K562 (cell line): ENCODE results near the gene THSD8. TPM values are rescaled to one million over a fixed set of nuclear protein-coding genes. Genes with fewer than 3 reads are reported as not detected.

ENCODE experiments used
- ATAC-seq: fragments of 200-7000 bp; cut with Tn5 transposase; 3 replicates; pipeline ENCODE4 v1.9.1; 2020; ENCODE audit warnings: moderate library complexity
- BruUV-seq: library from RNA; stranded (reverse); fragments of 400-500 nt; replicated peaks from 2 replicates; lab custom pipeline; 2021; lab: Mats Ljungman, UMichigan
- CTCF ChIA-PET: fragments of 300-600 bp; formaldehyde crosslinking; extraction: SDS; loops from one replicate; lab custom pipeline; 2021; ENCODE audit warnings: low intra/inter-chr PET ratio; lab: Yijun Ruan, JAX
- POLR2A ChIA-PET: fragments of 300-600, 350-650 bp; sonication (Branson Sonifier 250); formaldehyde crosslinking; extraction: SDS; loops from one replicate; lab custom pipeline; 2021; ENCODE audit warnings: antibody characterized with exemption, inconsistent platforms; lab: Yijun Ruan, JAX
- DNase-seq, 4 experiments: peaks; one replicate each; pipeline versions ENCODE4 v3.0.0 to v3.0.0-alpha.2; 2011 to 2018; ENCODE audit warnings: low spot score in 3 of 4, mixed read lengths in 3 of 4; ENCODE audit errors: extremely low read depth in 1 of 4
- FAIRE-seq: peaks from 2 replicates; lab custom pipeline; 2011; peaks lifted over from hg19 to GRCh38; lab: Jason Lieb, UNC
- H2AFZ ChIP-seq: 2 replicates; pipeline ENCODE4 v1.6.0; 2011; ENCODE audit warnings: low read depth, low read length, control low read depth, inconsistent platforms
- H3K27ac ChIP-seq: fragments of 200-600 bp; 3 replicates; pipeline ENCODE4 v1.8.0; 2011; ENCODE audit warnings: low read depth, mild to moderate bottlenecking, control low read depth, inconsistent platforms, low read length, moderate library complexity, mixed read lengths; ENCODE audit errors: extremely low read depth
- H3K27me3 ChIP-seq, 2 experiments: fragments of 300-600 bp in 1 of 2; 2 replicates in 1 of 2; 3 replicates in 1 of 2; pipeline versions ENCODE4 v1.6.0 to v1.8.0; 2011; ENCODE audit warnings: inconsistent platforms in 2 of 2, low read length in 2 of 2, mild to moderate bottlenecking in 1 of 2, mixed read lengths in 1 of 2, moderate library complexity in 1 of 2; ENCODE audit not compliant: control insufficient read depth in 2 of 2, insufficient read depth in 2 of 2
- H3K36me3 ChIP-seq: fragments of 300-600 bp; 3 replicates; pipeline ENCODE4 v1.8.0; 2011; ENCODE audit warnings: mild to moderate bottlenecking, low read length, inconsistent platforms; ENCODE audit not compliant: control insufficient read depth, insufficient read depth
- H3K4me1 ChIP-seq, 2 experiments: fragments of 200-600 bp in 1 of 2; replicated peaks in 1 of 2; 2 replicates in 1 of 2; 3 replicates in 1 of 2; pipeline versions ENCODE4 v1.5.1 to v1.8.0; 2011; ENCODE audit warnings: inconsistent platforms in 2 of 2, low read length in 2 of 2, mild to moderate bottlenecking in 1 of 2, mixed read lengths in 1 of 2, moderate library complexity in 1 of 2; ENCODE audit not compliant: control insufficient read depth in 2 of 2, insufficient read depth in 2 of 2
- H3K4me2 ChIP-seq: 2 replicates; pipeline ENCODE4 v1.6.1; 2011; ENCODE audit warnings: low read length, control low read depth, inconsistent platforms, mixed read lengths; ENCODE audit not compliant: insufficient read depth
- H3K4me3 ChIP-seq: fragments of 200-600 bp; sonication (generic), shearing (Covaris generic); 2 replicates; pipeline ENCODE4 v1.5.1; 2016; ENCODE audit warnings: control low read depth, inconsistent platforms
- H3K79me2 ChIP-seq: fragments of 200-600 bp; 3 replicates; pipeline ENCODE4 v1.8.0; 2011; ENCODE audit warnings: low read length, inconsistent platforms; ENCODE audit not compliant: control insufficient read depth, insufficient read depth
- H3K9ac ChIP-seq, 2 experiments: 2 replicates each; pipeline versions ENCODE4 v1.6.0 to v1.6.1; 2011; ENCODE audit warnings: low read depth in 2 of 2, low read length in 2 of 2, control low read depth in 1 of 2, inconsistent platforms in 1 of 2, mild to moderate bottlenecking in 1 of 2, mixed read lengths in 1 of 2; ENCODE audit not compliant: insufficient read depth in 1 of 2
- H3K9me1 ChIP-seq: one replicate; pipeline ENCODE4 v1.6.0; 2011; ENCODE audit warnings: inconsistent platforms, mild to moderate bottlenecking, low read length, moderate library complexity; ENCODE audit not compliant: control insufficient read depth, insufficient read depth
- H3K9me3 ChIP-seq: replicated peaks from 2 replicates; pipeline ENCODE4 v1.5.1; 2011; ENCODE audit warnings: low read depth, low read length, inconsistent platforms; ENCODE audit not compliant: control insufficient read depth, insufficient read depth
- H4K20me1 ChIP-seq: replicated peaks from 2 replicates; pipeline ENCODE4 v1.6.1; 2011; ENCODE audit warnings: low read length, inconsistent platforms, mixed read lengths; ENCODE audit not compliant: control insufficient read depth, insufficient read depth
- ARID4B ChIP-seq: sonication (generic); formaldehyde crosslinking; IDR thresholded peaks from 2 replicates; pipeline ENCODE4 v1.8.0; 2022; ENCODE audit warnings: mild to moderate bottlenecking, missing genetic modification reagents
- KDM4B ChIP-seq, 2 experiments: fragments of 450-650 bp in 1 of 2; sonication (generic) in 1 of 2; IDR thresholded peaks; 2 replicates each; pipeline ENCODE4 v1.6.1; 2016 to 2017; ENCODE audit warnings: borderline replicate concordance in 2 of 2, antibody characterized with exemption in 1 of 2, low read depth in 1 of 2, mild to moderate bottlenecking in 1 of 2
- RAD21 ChIP-seq, 2 experiments: fragments of 250-450 bp in 1 of 2; fragments of 450-650 bp in 1 of 2; sonication (Bioruptor Pico) in 1 of 2; formaldehyde crosslinking in 1 of 2; IDR thresholded peaks in 1 of 2; conservative IDR thresholded peaks in 1 of 2; 2 replicates each; pipeline versions ENCODE4 v1.4.0 to v1.8.0; 2020 to 2022; ENCODE audit warnings: mild to moderate bottlenecking in 2 of 2, moderate library complexity in 1 of 2
- ZBTB33 ChIP-seq: sonication (generic); formaldehyde crosslinking; IDR thresholded peaks from 2 replicates; pipeline ENCODE4 v1.8.1; 2023; ENCODE audit warnings: mild to moderate bottlenecking, missing genetic modification reagents
- ZBTB34 ChIP-seq: fragments of 250-450 bp; sonication (Bioruptor Pico); IDR thresholded peaks from 2 replicates; pipeline ENCODE4 v1.8.0; 2021; ENCODE audit warnings: mild to moderate bottlenecking, moderate library complexity
- ZNF143 ChIP-seq: sonication (generic); formaldehyde crosslinking; IDR thresholded peaks from 2 replicates; pipeline ENCODE4 v1.9.0; 2022; ENCODE audit warnings: mild to moderate bottlenecking, missing genetic modification reagents
- WGBS: fragments of 100-300 bp; shearing (Covaris generic); methylation state at CpG from one replicate; pipeline ENCODE4 v1.1.6; 2016; ENCODE audit warnings: low coverage, mixed read lengths; ENCODE audit not compliant: insufficient coverage; ENCODE audit errors: missing lambda C conversion rate; 5-methylcytosine and 5-hydroxymethylcytosine counted together
- in situ Hi-C: fragments of 300-500 bp; cut with MboI; formaldehyde crosslinking; loops from 4 replicates; pipeline ENCODE4 v1.15.0; 2018; ENCODE audit warnings: inconsistent platforms, mixed read lengths
- intact Hi-C: fragments of 100-400 bp; cut with micrococcal nuclease; formaldehyde crosslinking; loops from 2 replicates; pipeline ENCODE4 v1.14.2; 2022
- polyA plus RNA-seq, 8 experiments: library from polyadenylated mRNA; depleted of rRNA in 4 of 8; stranded (reverse) in 5 of 8; unstranded in 3 of 8; fragments of >200 nt; fragmentation: Nextera tagmentation in 2 of 8; fragmentation: Illumina TruSeq in 1 of 8; extraction: Ambion mirVana in 2 of 8; extraction: Trizol in 1 of 8; gene quantifications; 2 replicates each; pipeline versions ENCODE4 v1.2.1 to v1.2.3, GENCODE V29; 2011 to 2014; ENCODE audit warnings: inconsistent platforms in 1 of 8, missing spikeins in 1 of 8
- total RNA-seq, 7 experiments: library from RNA; depleted of rRNA in 6 of 7; stranded (reverse); fragments of >200 nt in 6 of 7; fragmentation: Illumina TruSeq in 2 of 7; extraction: Trizol in 2 of 7; gene quantifications; 2 replicates each; pipeline versions ENCODE4 v1.2.1 to v1.2.3, GENCODE V29; 2011 to 2021; ENCODE audit warnings: low replicate concordance in 1 of 7

THSD8 gene
- total and polyA plus RNA-seq, 9 of the 15 experiments (the other 6 are each of a cell fraction or from before 2014, with no cell fraction given): 8.4 to 42.4 (median 19.9) TPM; not detected in 2

- BruUV-seq: no TSS peak
- no peak overlapping the region for H3K4me2 ChIP-seq
- intact Hi-C loops (no loop called here), in situ Hi-C loops (no loop called here)
- no peak for ATAC-seq
- no peaks in the 10 kb centered on the region for H3K9me1 ChIP-seq
- H3K27me3 ChIP-seq: peaks cover 20 to 36% of the 10 kb centered on the region in 2 experiments; a peak in 3 of 5 replicates
- no peak for TF ChIP-seq ARID4B (CRISPR knock-in tag)
- TF ChIP-seq KDM4B (IDR thresholded peaks at IDR 0.05; ENCODE audit: borderline replicate concordance in 2 of 2, low read depth in 1 of 2): no peak
- no peak for TF ChIP-seq ZNF143 (CRISPR knock-in tag)
- TF ChIP-seq ZBTB33: peak; percentile 18; the same call in 1 of the 2 replicates
- no peak for TF ChIP-seq RAD21 (CRISPR knock-in tag; conservative IDR thresholded peaks at IDR 0.05 in 1 of 2, IDR thresholded peaks at IDR 0.05 in 1 of 2)
- TF ChIP-seq ZBTB34 (CRISPR knock-in tag): no peak
- CTCF ChIA-PET: no interaction called here
- 51% methylated on average over 24 of the region's 50 CpGs for WGBS
- no peaks in the 10 kb centered on the region for H4K20me1 ChIP-seq
- H3K9me3 ChIP-seq: no peaks in the 10 kb centered on the region
- POLR2A ChIA-PET: interaction anchor here (0.6 to 2.0 kb wide), 8 partner anchors 8 to 1494 kb away, joined by 3 to 6 read pairs (median 4); partner anchors contain the start of genes GET3 and TRIR
- H3K36me3 ChIP-seq: no peaks in the 10 kb centered on the region
- DNase-seq: no peak
- no peak overlapping the region for H2AFZ ChIP-seq
- H3K4me3 ChIP-seq: no peak overlapping the region
- no peak overlapping the region for H3K27ac ChIP-seq
- no peak for FAIRE-seq
- peaks cover 4 to 45% of the 10 kb centered on the region in 2 experiments; a peak in 3 of 5 replicates for H3K4me1 ChIP-seq
- H3K9ac ChIP-seq: no peak overlapping the region
- H3K79me2 ChIP-seq: no peaks in the 10 kb centered on the region
Measured at GRCh38 chr19:12754465-12755196, 47.2 kb upstream of the THSD8 start.
